ENCODE measurements around the gene CDH26.

DNA sequence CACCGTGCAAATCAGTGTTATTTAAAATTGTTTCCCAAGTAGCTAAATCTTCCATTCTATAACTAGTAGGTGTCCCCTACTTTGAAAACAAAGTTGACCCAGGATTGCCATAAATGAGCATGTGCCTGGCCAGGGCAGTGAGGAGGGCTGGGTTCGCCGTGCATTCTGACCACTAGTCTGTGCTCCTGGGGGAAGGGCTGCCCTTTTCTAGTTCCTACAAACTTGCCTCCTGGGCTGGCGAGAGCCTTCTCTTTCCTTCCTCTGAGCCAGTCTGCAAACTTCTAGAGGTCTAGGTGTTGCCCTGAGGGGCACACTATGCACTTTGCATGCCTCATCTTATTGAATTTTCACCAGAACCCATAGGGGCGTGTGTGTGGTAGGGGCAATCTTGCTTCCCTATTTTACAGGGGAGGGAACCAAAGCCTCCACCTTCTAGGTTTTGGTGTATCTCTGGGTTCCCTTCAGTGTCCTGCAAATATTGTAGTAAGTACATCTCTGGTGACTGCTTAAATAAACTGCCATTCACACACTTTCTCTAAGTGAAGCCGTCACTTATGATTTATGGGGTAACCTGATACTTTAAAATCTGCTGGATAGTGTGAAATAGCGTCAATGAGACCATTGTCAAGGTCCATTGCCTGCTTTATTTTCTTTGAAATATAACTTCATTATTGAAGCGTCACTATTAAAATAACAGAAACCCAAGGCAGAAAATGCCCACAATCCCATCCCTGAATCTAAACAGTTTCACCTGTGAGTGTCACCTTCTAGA is 42.2 kb downstream of the CDH26 start:
- TF ChIP-seq, protein P1, sequence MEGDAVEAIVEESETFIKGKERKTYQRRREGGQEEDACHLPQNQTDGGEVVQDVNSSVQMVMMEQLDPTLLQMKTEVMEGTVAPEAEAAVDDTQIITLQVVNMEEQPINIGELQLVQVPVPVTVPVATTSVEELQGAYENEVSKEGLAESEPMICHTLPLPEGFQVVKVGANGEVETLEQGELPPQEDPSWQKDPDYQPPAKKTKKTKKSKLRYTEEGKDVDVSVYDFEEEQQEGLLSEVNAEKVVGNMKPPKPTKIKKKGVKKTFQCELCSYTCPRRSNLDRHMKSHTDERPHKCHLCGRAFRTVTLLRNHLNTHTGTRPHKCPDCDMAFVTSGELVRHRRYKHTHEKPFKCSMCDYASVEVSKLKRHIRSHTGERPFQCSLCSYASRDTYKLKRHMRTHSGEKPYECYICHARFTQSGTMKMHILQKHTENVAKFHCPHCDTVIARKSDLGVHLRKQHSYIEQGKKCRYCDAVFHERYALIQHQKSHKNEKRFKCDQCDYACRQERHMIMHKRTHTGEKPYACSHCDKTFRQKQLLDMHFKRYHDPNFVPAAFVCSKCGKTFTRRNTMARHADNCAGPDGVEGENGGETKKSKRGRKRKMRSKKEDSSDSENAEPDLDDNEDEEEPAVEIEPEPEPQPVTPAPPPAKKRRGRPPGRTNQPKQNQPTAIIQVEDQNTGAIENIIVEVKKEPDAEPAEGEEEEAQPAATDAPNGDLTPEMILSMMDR (conservative IDR thresholded peaks at IDR 0.05 in 1 of 2, IDR thresholded peaks at IDR 0.05 in 1 of 2; ENCODE audit: extremely low read depth in 1 of 2, insufficient read depth in 1 of 2, low read depth in 1 of 2, low read length in 2 of 2), result no peak
- no peak for TF ChIP-seq EZH2 (IDR thresholded peaks at IDR 0.05; ENCODE audit: borderline replicate concordance, low read length)

All from mammary epithelial cell (primary cell).